Measurements from ENCODE around the gene RAC2.
A peak's percentile ranks its signal among the peaks of the same experiment; 100 is the strongest.

The RAC2 gene

GRCh38 chr22:37190262-37190780 lies 53.7 kb downstream of the RAC2 start:
- Histone ChIP-seq H2AFZ (ENCODE audit: low read length, unreplicated experiment) (no peak overlapping the region), H3K27ac (ENCODE audit: low read depth, low read length) (no peak overlapping the region), H3K4me1 (ENCODE audit: control insufficient read depth, insufficient read depth, low read length, unreplicated experiment) (peaks cover 27% of the 10 kb centered on the region), H3K79me2 (ENCODE audit: control insufficient read depth, insufficient read depth, low read length, unreplicated experiment) (no peaks in the 10 kb centered on the region), H3K36me3 (ENCODE audit: insufficient read depth, low read length) (no peaks in the 10 kb centered on the region), H3K27me3 (ENCODE audit: insufficient read depth, low read length) (no peaks in the 10 kb centered on the region), H3K4me3 (ENCODE audit: low read depth, low read length) (no peak overlapping the region)

- Histone ChIP-seq H2AFZ (ENCODE audit: low read length, unreplicated experiment) (peak overlapping the region; percentile 23), H3K4me3 (ENCODE audit: low read depth, low read length) (peak overlapping the region; percentile 64; the same call in 1 of the 2 replicates), H3K27ac (ENCODE audit: low read depth, low read length) (peak overlapping the region; percentile 34), H3K79me2 (ENCODE audit: control insufficient read depth, insufficient read depth, low read length, unreplicated experiment) (no peaks in the 10 kb centered on the region), H3K4me1 (ENCODE audit: control insufficient read depth, insufficient read depth, low read length, unreplicated experiment) (peaks cover 27% of the 10 kb centered on the region), H3K27me3 (ENCODE audit: insufficient read depth, low read length) (no peaks in the 10 kb centered on the region), H3K36me3 (ENCODE audit: insufficient read depth, low read length) (no peaks in the 10 kb centered on the region)
These were observed 55.1 kb downstream of the RAC2 start for GRCh38 chr22:37188901-37189466.

- Histone ChIP-seq H3K27me3 (ENCODE audit: insufficient read depth, low read length) (no peaks in the 10 kb centered on the region), H2AFZ (ENCODE audit: low read length, unreplicated experiment) (peak within 1 kb of the TSS; percentile 80), H3K79me2 (ENCODE audit: control insufficient read depth, insufficient read depth, low read length, unreplicated experiment) (no peaks in the 10 kb centered on the region), H3K27ac (ENCODE audit: low read depth, low read length) (peak within 1 kb of the TSS; percentile 34), H3K36me3 (ENCODE audit: insufficient read depth, low read length) (no peaks in the 10 kb centered on the region), H3K4me1 (ENCODE audit: control insufficient read depth, insufficient read depth, low read length, unreplicated experiment) (peaks cover 27% of the 10 kb centered on the region), H3K4me3 (ENCODE audit: low read depth, low read length) (peak within 1 kb of the TSS; percentile 64)
These were observed 55.9 kb downstream of the RAC2 start, which contains the start of gene C1QTNF6 for GRCh38 chr22:37187891-37188761. Gene C1QTNF6, minus strand, starts transcription at chr22:37188247. Its CDS starts 34 bp downstream, at chr22:37188213.

GRCh38 chr22:37187552-37187890 lies 56.5 kb downstream of the RAC2 start:
- Histone ChIP-seq H3K4me3 (ENCODE audit: low read depth, low read length) (peak overlapping the region; percentile 64), H2AFZ (ENCODE audit: low read length, unreplicated experiment) (peak overlapping the region; percentile 80), H3K79me2 (ENCODE audit: control insufficient read depth, insufficient read depth, low read length, unreplicated experiment) (no peaks in the 10 kb centered on the region), H3K36me3 (ENCODE audit: insufficient read depth, low read length) (no peaks in the 10 kb centered on the region), H3K27me3 (ENCODE audit: insufficient read depth, low read length) (no peaks in the 10 kb centered on the region), H3K27ac (ENCODE audit: low read depth, low read length) (peak overlapping the region; percentile 34), H3K4me1 (ENCODE audit: control insufficient read depth, insufficient read depth, low read length, unreplicated experiment) (peaks cover 27% of the 10 kb centered on the region)

- peak overlapping the region; percentile 34 for H3K27ac ChIP-seq (ENCODE audit: low read depth, low read length)
- H3K36me3 ChIP-seq (ENCODE audit: insufficient read depth, low read length), result no peaks in the 10 kb centered on the region
- H3K4me1 ChIP-seq (ENCODE audit: control insufficient read depth, insufficient read depth, low read length, unreplicated experiment), result peaks cover 27% of the 10 kb centered on the region
- H3K4me3 ChIP-seq (ENCODE audit: low read depth, low read length), result peak overlapping the region; percentile 64
- H2AFZ ChIP-seq (ENCODE audit: low read length, unreplicated experiment), result peak overlapping the region; percentile 80
- H3K27me3 ChIP-seq (ENCODE audit: insufficient read depth, low read length), result no peaks in the 10 kb centered on the region
- H3K79me2 ChIP-seq (ENCODE audit: control insufficient read depth, insufficient read depth, low read length, unreplicated experiment), result no peaks in the 10 kb centered on the region
These were observed 57.0 kb downstream of the RAC2 start for GRCh38 chr22:37186997-37187522.

GRCh38 chr22:37186228-37186996 lies 57.7 kb downstream of the RAC2 start:
- Histone ChIP-seq H3K4me3 (ENCODE audit: low read depth, low read length) (peak overlapping the region; percentile 64; the same call in 1 of the 2 replicates), H3K4me1 (ENCODE audit: control insufficient read depth, insufficient read depth, low read length, unreplicated experiment) (peaks cover 27% of the 10 kb centered on the region), H3K27me3 (ENCODE audit: insufficient read depth, low read length) (no peaks in the 10 kb centered on the region), H3K27ac (ENCODE audit: low read depth, low read length) (no peak overlapping the region), H2AFZ (ENCODE audit: low read length, unreplicated experiment) (no peak overlapping the region), H3K36me3 (ENCODE audit: insufficient read depth, low read length) (no peaks in the 10 kb centered on the region), H3K79me2 (ENCODE audit: control insufficient read depth, insufficient read depth, low read length, unreplicated experiment) (no peaks in the 10 kb centered on the region)

- H3K4me1 ChIP-seq (ENCODE audit: control insufficient read depth, insufficient read depth, low read length, unreplicated experiment), result peaks cover 27% of the 10 kb centered on the region
- no peaks in the 10 kb centered on the region for H3K79me2 ChIP-seq (ENCODE audit: control insufficient read depth, insufficient read depth, low read length, unreplicated experiment)
- no peaks in the 10 kb centered on the region for H3K27me3 ChIP-seq (ENCODE audit: insufficient read depth, low read length)
- no peak overlapping the region for H2AFZ ChIP-seq (ENCODE audit: low read length, unreplicated experiment)
- no peak overlapping the region for H3K4me3 ChIP-seq (ENCODE audit: low read depth, low read length)
- H3K36me3 ChIP-seq (ENCODE audit: insufficient read depth, low read length), result no peaks in the 10 kb centered on the region
- H3K27ac ChIP-seq (ENCODE audit: low read depth, low read length), result no peak overlapping the region
These were observed 58.3 kb downstream of the RAC2 start for GRCh38 chr22:37185646-37186227.

- no peak overlapping the region for H3K4me3 ChIP-seq (ENCODE audit: low read depth, low read length)
- H3K36me3 ChIP-seq (ENCODE audit: insufficient read depth, low read length), result no peaks in the 10 kb centered on the region
- H3K4me1 ChIP-seq (ENCODE audit: control insufficient read depth, insufficient read depth, low read length, unreplicated experiment), result peaks cover 27% of the 10 kb centered on the region
- no peak overlapping the region for H3K27ac ChIP-seq (ENCODE audit: low read depth, low read length)
- H2AFZ ChIP-seq (ENCODE audit: low read length, unreplicated experiment), result no peak overlapping the region
- no peaks in the 10 kb centered on the region for H3K79me2 ChIP-seq (ENCODE audit: control insufficient read depth, insufficient read depth, low read length, unreplicated experiment)
- no peaks in the 10 kb centered on the region for H3K27me3 ChIP-seq (ENCODE audit: insufficient read depth, low read length)
These were observed 59.1 kb downstream of the RAC2 start for GRCh38 chr22:37184816-37185541.

- Histone ChIP-seq H3K4me3 (ENCODE audit: low read depth, low read length) (no peak overlapping the region), H3K79me2 (ENCODE audit: control insufficient read depth, insufficient read depth, low read length, unreplicated experiment) (no peaks in the 10 kb centered on the region), H2AFZ (ENCODE audit: low read length, unreplicated experiment) (no peak overlapping the region), H3K27me3 (ENCODE audit: insufficient read depth, low read length) (no peaks in the 10 kb centered on the region), H3K36me3 (ENCODE audit: insufficient read depth, low read length) (no peaks in the 10 kb centered on the region), H3K27ac (ENCODE audit: low read depth, low read length) (no peak overlapping the region), H3K4me1 (ENCODE audit: control insufficient read depth, insufficient read depth, low read length, unreplicated experiment) (peaks cover 22% of the 10 kb centered on the region)
These were observed 59.7 kb downstream of the RAC2 start for GRCh38 chr22:37184380-37184755.
